Body of pancreas (tissue), 4 donors: ENCODE results near the gene BACH1.

Experiments used
- CTCF ChIP-seq, 7 experiments: fragments of 450-650 bp in 4 of 7; fragments of 200-600 bp in 3 of 7; sonication (generic) in 3 of 7; IDR thresholded peaks; one replicate each; pipeline ENCODE4 v1.5.1; 2016 to 2019; ENCODE audit warnings: antibody characterized with exemption in 7 of 7
- POLR2A ChIP-seq, 3 donors: fragments of 450-650 bp; IDR thresholded peaks; one replicate each; pipeline ENCODE4 v1.6.1; 2016; ENCODE audit warnings: antibody characterized with exemption in 3 of 3, mild to moderate bottlenecking in 2 of 3

DNA sequence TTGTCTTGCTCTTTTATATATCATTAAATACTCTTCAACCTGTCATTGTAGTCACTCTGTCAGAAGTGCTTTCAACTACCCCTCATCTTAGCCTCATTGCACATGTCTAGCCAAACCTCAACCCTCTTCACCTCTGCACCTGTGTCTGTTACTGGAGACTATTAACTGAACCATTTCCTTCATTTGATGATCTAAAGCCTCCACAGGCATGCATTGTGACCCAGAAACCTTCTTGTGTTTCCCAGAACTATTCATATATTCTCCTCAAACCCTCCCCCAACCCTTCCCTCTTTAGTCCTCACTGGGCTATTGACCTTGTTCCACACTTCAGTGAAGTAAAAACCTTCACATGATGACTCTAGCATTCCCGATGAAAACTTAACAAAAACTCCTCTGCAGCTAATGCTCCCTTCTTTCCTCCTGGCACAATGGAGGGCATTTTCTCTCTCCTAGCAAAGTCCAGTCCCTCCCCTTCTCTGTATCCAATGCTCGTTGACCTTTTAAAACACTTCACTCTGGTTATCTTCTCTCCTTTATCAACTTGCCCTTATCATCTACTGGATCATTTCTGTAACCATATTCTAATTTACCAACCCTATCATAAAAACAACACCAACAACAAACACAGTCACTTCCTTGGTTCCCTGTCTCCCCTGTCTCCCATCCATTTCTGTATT is 86.1 kb downstream of the BACH1 start:
- TF ChIP-seq CTCF (IDR thresholded peaks at IDR 0.05) (no peak), POLR2A (IDR thresholded peaks at IDR 0.05) (no peak)
